Neural cell (in vitro differentiated cells): Measurements from ENCODE around the gene PMEPA1. TPM values are rescaled to one million over a fixed set of nuclear protein-coding genes. Genes with fewer than 3 reads are reported as not detected.

Experiments used
- H2AFZ ChIP-seq: fragments of 200-600, 300-800 bp; sonication (generic), shearing (Covaris generic); 2 replicates; pipeline ENCODE4 v1.6.0; 2014; ENCODE audit warnings: low read depth, mild to moderate bottlenecking, antibody characterized with exemption, low read length, moderate library complexity
- H3F3A ChIP-seq: fragments of 200-600 bp; shearing (Covaris generic); 2 replicates; pipeline ENCODE4 v1.6.1; 2016; ENCODE audit warnings: mild to moderate bottlenecking, moderate library complexity, mixed read lengths, antibody characterized with exemption, low read length; ENCODE audit not compliant: insufficient read depth, poor library complexity, severe bottlenecking
- H3K27ac ChIP-seq: fragments of 200-600, 300-800 bp; sonication (generic), shearing (Covaris generic); 2 replicates; pipeline ENCODE4 v1.5.1; 2014; ENCODE audit warnings: mild to moderate bottlenecking, low read length, moderate library complexity
- H3K27me3 ChIP-seq: fragments of 300-800, 200-600 bp; sonication (generic), shearing (Covaris generic); 2 replicates; pipeline ENCODE4 v1.6.0; 2014; ENCODE audit warnings: mild to moderate bottlenecking, low read depth, low read length, moderate library complexity; ENCODE audit not compliant: insufficient read depth
- H3K36me3 ChIP-seq: fragments of 300-800, 200-600 bp; sonication (generic), shearing (Covaris generic); 2 replicates; pipeline ENCODE4 v1.5.1; 2014; ENCODE audit warnings: mild to moderate bottlenecking, antibody characterized with exemption, low read length, moderate library complexity; ENCODE audit not compliant: insufficient read depth
- H3K4me2 ChIP-seq: fragments of 300-800, 200-600 bp; sonication (generic), shearing (Covaris generic); 2 replicates; pipeline ENCODE4 v1.6.0; 2014; ENCODE audit warnings: mild to moderate bottlenecking, low read length
- H3K4me3 ChIP-seq: fragments of 300-800, 200-600 bp; sonication (generic), shearing (Covaris generic); 2 replicates; pipeline ENCODE4 v1.5.1; 2014; ENCODE audit warnings: mild to moderate bottlenecking, low read length, moderate library complexity
- H3K79me2 ChIP-seq: fragments of 200-600 bp; shearing (Covaris generic); replicated peaks from 2 replicates; pipeline ENCODE4 v1.6.0; 2014; ENCODE audit warnings: mild to moderate bottlenecking, low read length, moderate library complexity; ENCODE audit not compliant: insufficient read depth
- H3K9ac ChIP-seq: fragments of 300-800, 200-600 bp; sonication (generic), shearing (Covaris generic); 2 replicates; pipeline ENCODE4 v1.6.1; 2016; ENCODE audit warnings: mild to moderate bottlenecking, low read length, mixed read lengths
- H3K9me2 ChIP-seq: fragments of 200-600 bp; shearing (Covaris generic); 2 replicates; pipeline ENCODE4 v1.6.1; 2016; ENCODE audit warnings: mild to moderate bottlenecking, low read length, mixed read lengths; ENCODE audit not compliant: insufficient read depth
- H3K9me3 ChIP-seq: fragments of 200-600, 300-800 bp; sonication (generic), shearing (Covaris generic); 2 replicates; pipeline ENCODE4 v1.6.1; 2016; ENCODE audit warnings: mild to moderate bottlenecking, mixed run types, low read length, moderate library complexity, mixed read lengths
- H4K20me1 ChIP-seq: fragments of 200-600 bp; shearing (Covaris generic); 2 replicates; pipeline ENCODE4 v1.6.1; 2016; ENCODE audit warnings: mild to moderate bottlenecking, mixed run types; ENCODE audit not compliant: insufficient read depth
- EP300 ChIP-seq: fragments of 450-650 bp; conservative IDR thresholded peaks from 2 replicates; pipeline ENCODE4 v1.6.1; 2014; ENCODE audit warnings: antibody characterized with exemption, mild to moderate bottlenecking, moderate library complexity; ENCODE audit not compliant: poor library complexity, severe bottlenecking
- EZH2 ChIP-seq: fragments of 200-600, 300-800 bp; shearing (Covaris generic), sonication (generic); IDR thresholded peaks from 2 replicates; pipeline ENCODE4 v1.6.1; 2014; ENCODE audit warnings: antibody characterized with exemption, low read length, borderline replicate concordance, mild to moderate bottlenecking; ENCODE audit not compliant: insufficient read depth, poor library complexity, severe bottlenecking
- MXI1 ChIP-seq: fragments of 450-650 bp; conservative IDR thresholded peaks from 2 replicates; pipeline ENCODE4 v1.6.1; 2014; ENCODE audit warnings: antibody characterized with exemption, mild to moderate bottlenecking; ENCODE audit not compliant: poor library complexity, severe bottlenecking
- POLR2AphosphoS5 ChIP-seq: IDR thresholded peaks from 2 replicates; pipeline ENCODE4 v1.6.1; 2012
- RAD21 ChIP-seq: fragments of 450-650 bp; conservative IDR thresholded peaks from 2 replicates; pipeline ENCODE4 v1.6.1; 2014; ENCODE audit warnings: antibody characterized with exemption, mild to moderate bottlenecking, moderate library complexity
- SMC3 ChIP-seq: fragments of 450-650 bp; conservative IDR thresholded peaks from 2 replicates; pipeline ENCODE4 v1.6.1; 2014; ENCODE audit warnings: antibody characterized with exemption, mild to moderate bottlenecking, moderate library complexity; ENCODE audit not compliant: poor library complexity
- TAF1 ChIP-seq: IDR thresholded peaks from 2 replicates; pipeline ENCODE4 v1.6.1; 2012; ENCODE audit warnings: low read depth
- polyA plus RNA-seq: library from polyadenylated mRNA; depleted of rRNA; stranded (reverse); fragments of >200 nt; gene quantifications from 2 replicates; pipeline ENCODE4 v1.2.3, GENCODE V29; 2014
- TF ChIP-seq, protein P1 (sequence below): IDR thresholded peaks from 2 replicates; pipeline ENCODE4 v1.6.1; 2012; ENCODE audit warnings: borderline replicate concordance
- TF ChIP-seq, protein P2 (sequence below): fragments of 450-650 bp; IDR thresholded peaks from 2 replicates; pipeline ENCODE4 v1.5.1; 2014; ENCODE audit warnings: antibody characterized with exemption, mild to moderate bottlenecking, moderate library complexity; ENCODE audit not compliant: poor library complexity, severe bottlenecking

PMEPA1 gene
- polyA plus RNA-seq, 1 donor from 2014 or later, result 5.0 TPM

DNA sequence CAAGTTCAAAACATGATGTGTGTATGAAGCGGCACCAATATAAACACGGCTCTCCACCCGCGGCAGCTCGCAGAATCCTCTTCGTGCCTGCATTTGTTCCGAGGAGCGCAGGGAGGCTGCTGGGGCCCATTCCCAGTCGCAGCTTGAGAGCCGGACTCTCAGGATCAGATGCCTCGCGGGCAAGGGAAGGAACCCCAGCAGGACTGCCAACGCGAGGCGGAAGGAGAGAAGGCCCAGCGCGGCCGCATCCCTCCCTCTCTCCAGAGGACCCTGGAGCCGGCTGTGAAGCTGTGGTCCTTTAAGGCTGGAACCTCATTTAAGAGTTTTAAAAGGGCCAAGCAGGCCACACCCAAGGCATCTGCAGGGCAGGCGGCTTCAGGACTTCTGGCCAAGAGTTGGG, 45.3 kb downstream of the PMEPA1 start:
- TF ChIP-seq, protein P1, sequence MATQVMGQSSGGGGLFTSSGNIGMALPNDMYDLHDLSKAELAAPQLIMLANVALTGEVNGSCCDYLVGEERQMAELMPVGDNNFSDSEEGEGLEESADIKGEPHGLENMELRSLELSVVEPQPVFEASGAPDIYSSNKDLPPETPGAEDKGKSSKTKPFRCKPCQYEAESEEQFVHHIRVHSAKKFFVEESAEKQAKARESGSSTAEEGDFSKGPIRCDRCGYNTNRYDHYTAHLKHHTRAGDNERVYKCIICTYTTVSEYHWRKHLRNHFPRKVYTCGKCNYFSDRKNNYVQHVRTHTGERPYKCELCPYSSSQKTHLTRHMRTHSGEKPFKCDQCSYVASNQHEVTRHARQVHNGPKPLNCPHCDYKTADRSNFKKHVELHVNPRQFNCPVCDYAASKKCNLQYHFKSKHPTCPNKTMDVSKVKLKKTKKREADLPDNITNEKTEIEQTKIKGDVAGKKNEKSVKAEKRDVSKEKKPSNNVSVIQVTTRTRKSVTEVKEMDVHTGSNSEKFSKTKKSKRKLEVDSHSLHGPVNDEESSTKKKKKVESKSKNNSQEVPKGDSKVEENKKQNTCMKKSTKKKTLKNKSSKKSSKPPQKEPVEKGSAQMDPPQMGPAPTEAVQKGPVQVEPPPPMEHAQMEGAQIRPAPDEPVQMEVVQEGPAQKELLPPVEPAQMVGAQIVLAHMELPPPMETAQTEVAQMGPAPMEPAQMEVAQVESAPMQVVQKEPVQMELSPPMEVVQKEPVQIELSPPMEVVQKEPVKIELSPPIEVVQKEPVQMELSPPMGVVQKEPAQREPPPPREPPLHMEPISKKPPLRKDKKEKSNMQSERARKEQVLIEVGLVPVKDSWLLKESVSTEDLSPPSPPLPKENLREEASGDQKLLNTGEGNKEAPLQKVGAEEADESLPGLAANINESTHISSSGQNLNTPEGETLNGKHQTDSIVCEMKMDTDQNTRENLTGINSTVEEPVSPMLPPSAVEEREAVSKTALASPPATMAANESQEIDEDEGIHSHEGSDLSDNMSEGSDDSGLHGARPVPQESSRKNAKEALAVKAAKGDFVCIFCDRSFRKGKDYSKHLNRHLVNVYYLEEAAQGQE, result no peak
- TF ChIP-seq POLR2AphosphoS5, result no peak
- no peak for TF ChIP-seq RAD21
- TF ChIP-seq TAF1, result no peak
- no peak for TF ChIP-seq SMC3
- no peak for TF ChIP-seq MXI1
- TF ChIP-seq EZH2, result no peak
- TF ChIP-seq, protein P2, sequence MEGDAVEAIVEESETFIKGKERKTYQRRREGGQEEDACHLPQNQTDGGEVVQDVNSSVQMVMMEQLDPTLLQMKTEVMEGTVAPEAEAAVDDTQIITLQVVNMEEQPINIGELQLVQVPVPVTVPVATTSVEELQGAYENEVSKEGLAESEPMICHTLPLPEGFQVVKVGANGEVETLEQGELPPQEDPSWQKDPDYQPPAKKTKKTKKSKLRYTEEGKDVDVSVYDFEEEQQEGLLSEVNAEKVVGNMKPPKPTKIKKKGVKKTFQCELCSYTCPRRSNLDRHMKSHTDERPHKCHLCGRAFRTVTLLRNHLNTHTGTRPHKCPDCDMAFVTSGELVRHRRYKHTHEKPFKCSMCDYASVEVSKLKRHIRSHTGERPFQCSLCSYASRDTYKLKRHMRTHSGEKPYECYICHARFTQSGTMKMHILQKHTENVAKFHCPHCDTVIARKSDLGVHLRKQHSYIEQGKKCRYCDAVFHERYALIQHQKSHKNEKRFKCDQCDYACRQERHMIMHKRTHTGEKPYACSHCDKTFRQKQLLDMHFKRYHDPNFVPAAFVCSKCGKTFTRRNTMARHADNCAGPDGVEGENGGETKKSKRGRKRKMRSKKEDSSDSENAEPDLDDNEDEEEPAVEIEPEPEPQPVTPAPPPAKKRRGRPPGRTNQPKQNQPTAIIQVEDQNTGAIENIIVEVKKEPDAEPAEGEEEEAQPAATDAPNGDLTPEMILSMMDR, result no peak
- TF ChIP-seq EP300, result no peak
- H3K9ac ChIP-seq, result no peak overlapping the region
- H2AFZ ChIP-seq, result no peak overlapping the region
- no peaks in the 10 kb centered on the region for H3K9me2 ChIP-seq
- no peak overlapping the region for H3K27ac ChIP-seq
- no peaks in the 10 kb centered on the region for H4K20me1 ChIP-seq
- H3F3A ChIP-seq, result no peaks in the 10 kb centered on the region
- H3K9me3 ChIP-seq, result no peaks in the 10 kb centered on the region
- H3K4me3 ChIP-seq, result no peak overlapping the region
- no peaks in the 10 kb centered on the region for H3K27me3 ChIP-seq
- no peaks in the 10 kb centered on the region for H3K36me3 ChIP-seq
- H3K79me2 ChIP-seq, result no peaks in the 10 kb centered on the region
- no peak overlapping the region for H3K4me2 ChIP-seq

DNA sequence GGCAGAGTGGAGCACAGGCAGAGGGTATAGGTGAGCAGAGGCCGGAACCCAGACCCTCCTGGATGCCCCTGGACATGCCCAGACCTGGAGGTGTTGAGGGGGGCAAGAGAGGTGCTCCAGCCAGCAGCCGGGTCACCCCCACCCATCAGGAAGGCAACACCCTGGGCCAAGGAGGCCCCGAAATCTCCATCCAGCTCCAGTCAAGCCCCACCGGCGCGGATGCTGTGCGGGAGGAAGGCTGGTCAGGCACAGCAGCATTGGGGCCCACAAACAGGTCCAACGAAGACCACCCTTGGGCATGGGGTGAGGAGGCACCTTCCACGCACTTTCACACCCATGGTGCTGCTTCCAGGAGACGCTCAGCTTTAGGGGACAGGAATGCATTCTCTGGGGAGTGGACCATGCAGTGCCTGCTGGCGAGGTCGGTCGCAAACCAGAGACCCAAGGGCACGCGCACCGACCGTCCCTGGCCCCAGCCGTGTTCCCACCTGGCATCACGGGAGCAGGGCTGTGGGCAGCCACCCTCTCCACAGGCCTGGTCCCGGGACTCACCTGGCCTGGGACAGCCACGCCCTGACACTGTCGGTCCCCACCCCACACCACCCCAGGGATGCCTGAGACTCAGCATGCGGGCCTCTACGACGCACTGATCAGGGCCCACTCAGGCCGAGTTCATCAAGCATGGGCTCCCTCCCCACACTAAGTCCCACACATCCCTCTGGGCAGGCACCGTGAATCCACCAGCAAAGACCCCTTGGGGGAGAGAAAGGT, 45.9 kb downstream of the PMEPA1 start:
- Histone ChIP-seq H3K79me2 (no peaks in the 10 kb centered on the region), H2AFZ (no peak overlapping the region), H3K4me3 (no peak overlapping the region), H3K36me3 (no peaks in the 10 kb centered on the region), H3K9me3 (no peaks in the 10 kb centered on the region), H3K9ac (no peak overlapping the region), H4K20me1 (no peaks in the 10 kb centered on the region), H3F3A (no peaks in the 10 kb centered on the region), H3K9me2 (no peaks in the 10 kb centered on the region), H3K4me2 (no peak overlapping the region), H3K27ac (no peak overlapping the region), H3K27me3 (no peaks in the 10 kb centered on the region)
- TF ChIP-seq MXI1 (no peak), POLR2AphosphoS5 (no peak), EP300 (no peak), RAD21 (no peak), EZH2 (no peak)
- TF ChIP-seq, protein P1, result no peak
- TF ChIP-seq, protein P2, result no peak
